Measurements from ENCODE around the gene ZNF365.

Gene ZNF365

GRCh38 chr10:62413048-62413447 lies 38.9 kb downstream of the ZNF365 start:
- no peaks in the 10 kb centered on the region for H3K4me1 ChIP-seq (ENCODE audit: insufficient read depth, poor library complexity, severe bottlenecking)
- no peaks in the 10 kb centered on the region for H3K27me3 ChIP-seq (ENCODE audit: insufficient read depth, poor library complexity, severe bottlenecking)
- H3K36me3 ChIP-seq (ENCODE audit: low read depth): no peaks in the 10 kb centered on the region
- DNase-seq (ENCODE audit: low spot score): no peak
- TF ChIP-seq CTCF (IDR thresholded peaks at IDR 0.05; ENCODE audit: poor library complexity, severe bottlenecking): no peak
- no peak for ATAC-seq (ENCODE audit: low read depth)
- H3K4me3 ChIP-seq (ENCODE audit: severe bottlenecking): no peak overlapping the region
- H3K9me3 ChIP-seq (ENCODE audit: severe bottlenecking): peaks cover 8% of the 10 kb centered on the region
- H3K27ac ChIP-seq (ENCODE audit: poor library complexity, severe bottlenecking): no peak overlapping the region

GRCh38 chr10:62413652-62414051 lies 39.5 kb downstream of the ZNF365 start:
- DNase-seq (ENCODE audit: low spot score) (no peak), ATAC-seq (ENCODE audit: low read depth) (no peak)
- TF ChIP-seq CTCF (IDR thresholded peaks at IDR 0.05; ENCODE audit: poor library complexity, severe bottlenecking): no peak
- H3K36me3 ChIP-seq (ENCODE audit: low read depth): no peaks in the 10 kb centered on the region
- no peaks in the 10 kb centered on the region for H3K4me1 ChIP-seq (ENCODE audit: insufficient read depth, poor library complexity, severe bottlenecking)
- peaks cover 8% of the 10 kb centered on the region for H3K9me3 ChIP-seq (ENCODE audit: severe bottlenecking)
- H3K4me3 ChIP-seq (ENCODE audit: severe bottlenecking): no peak overlapping the region
- H3K27me3 ChIP-seq (ENCODE audit: insufficient read depth, poor library complexity, severe bottlenecking): no peaks in the 10 kb centered on the region
- no peak overlapping the region for H3K27ac ChIP-seq (ENCODE audit: poor library complexity, severe bottlenecking)

GRCh38 chr10:62414359-62414758 lies 40.2 kb downstream of the ZNF365 start:
- peaks cover 8% of the 10 kb centered on the region for H3K9me3 ChIP-seq (ENCODE audit: severe bottlenecking)
- H3K36me3 ChIP-seq (ENCODE audit: low read depth): no peaks in the 10 kb centered on the region
- H3K4me1 ChIP-seq (ENCODE audit: insufficient read depth, poor library complexity, severe bottlenecking): no peaks in the 10 kb centered on the region
- no peaks in the 10 kb centered on the region for H3K27me3 ChIP-seq (ENCODE audit: insufficient read depth, poor library complexity, severe bottlenecking)
- TF ChIP-seq CTCF (IDR thresholded peaks at IDR 0.05; ENCODE audit: poor library complexity, severe bottlenecking): peak; percentile 37
- H3K4me3 ChIP-seq (ENCODE audit: severe bottlenecking): no peak overlapping the region
- DNase-seq (ENCODE audit: low spot score): no peak
- peak; percentile 45; the same call in 1 of the 3 replicates for ATAC-seq (ENCODE audit: low read depth)
- H3K27ac ChIP-seq (ENCODE audit: poor library complexity, severe bottlenecking): no peak overlapping the region

GRCh38 chr10:62422068-62422590 lies 48.0 kb downstream of the ZNF365 start:
- no peak for TF ChIP-seq CTCF (IDR thresholded peaks at IDR 0.05; ENCODE audit: poor library complexity, severe bottlenecking)
- no peak overlapping the region for H3K27ac ChIP-seq (ENCODE audit: poor library complexity, severe bottlenecking)
- DNase-seq (ENCODE audit: low spot score) (no peak), ATAC-seq (ENCODE audit: low read depth) (peak; percentile 53; the same call in 2 of the 3 replicates)
- no peak overlapping the region for H3K4me3 ChIP-seq (ENCODE audit: severe bottlenecking)
- H3K27me3 ChIP-seq (ENCODE audit: insufficient read depth, poor library complexity, severe bottlenecking): no peaks in the 10 kb centered on the region
- H3K4me1 ChIP-seq (ENCODE audit: insufficient read depth, poor library complexity, severe bottlenecking): peaks cover 4% of the 10 kb centered on the region
- no peaks in the 10 kb centered on the region for H3K36me3 ChIP-seq (ENCODE audit: low read depth)
- H3K9me3 ChIP-seq (ENCODE audit: severe bottlenecking): no peaks in the 10 kb centered on the region

GRCh38 chr10:62424026-62424425 lies 49.9 kb downstream of the ZNF365 start:
- ATAC-seq (ENCODE audit: low read depth) (no peak), DNase-seq (ENCODE audit: low spot score) (no peak)
- no peak overlapping the region for H3K4me3 ChIP-seq (ENCODE audit: severe bottlenecking)
- H3K9me3 ChIP-seq (ENCODE audit: severe bottlenecking): no peaks in the 10 kb centered on the region
- peaks cover 4% of the 10 kb centered on the region for H3K4me1 ChIP-seq (ENCODE audit: insufficient read depth, poor library complexity, severe bottlenecking)
- peak; percentile 23 for TF ChIP-seq CTCF (IDR thresholded peaks at IDR 0.05; ENCODE audit: poor library complexity, severe bottlenecking)
- H3K27me3 ChIP-seq (ENCODE audit: insufficient read depth, poor library complexity, severe bottlenecking): no peaks in the 10 kb centered on the region
- H3K27ac ChIP-seq (ENCODE audit: poor library complexity, severe bottlenecking): no peak overlapping the region
- no peaks in the 10 kb centered on the region for H3K36me3 ChIP-seq (ENCODE audit: low read depth)

Measured in RWPE2 (cell line).